PC-3 (cell line): Measurements from ENCODE around the gene ZFPM1.

Experiments
- CTCF ChIP-seq: fragments of 300-600 bp; sonication (generic); conservative IDR thresholded peaks from 2 replicates; pipeline ENCODE4 v1.5.1; 2017; ENCODE audit warnings: antibody characterized with exemption, low read depth, mild to moderate bottlenecking, low read length
- EZH2 ChIP-seq: fragments of 300-600 bp; sonication (generic); IDR thresholded peaks from one replicate; pipeline ENCODE4 v1.6.1; 2017; ENCODE audit warnings: antibody characterized with exemption, mild to moderate bottlenecking, low read length; ENCODE audit not compliant: unreplicated experiment

DNA sequence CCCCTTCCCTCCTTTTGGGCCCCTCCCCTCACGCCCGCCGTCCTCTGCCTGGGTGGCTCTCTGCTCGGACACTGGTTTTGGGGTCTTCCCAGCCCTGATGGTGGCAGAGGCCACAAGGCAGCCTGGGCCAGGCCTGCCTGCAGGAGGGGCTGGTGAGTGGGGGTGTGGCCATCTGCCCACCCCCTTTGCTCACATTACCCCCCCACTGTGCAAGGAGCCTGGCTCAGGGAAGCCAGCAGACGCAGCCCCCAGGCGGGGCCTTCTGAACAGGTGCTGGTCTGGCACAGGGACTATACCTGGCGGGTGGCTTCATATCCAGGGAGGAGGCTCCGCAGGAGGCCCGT, 10.7 kb upstream of the ZFPM1 start:
- TF ChIP-seq CTCF (no peak), EZH2 (no peak)
